Stimulated activated CD4-positive, alpha-beta T cell treated with anti-CD3 and anti-CD28 coated beads, Interleukin-12 subunit alpha, Interleukin-12 subunit beta, amount 100 ng/mL, for 4 hours (primary cell): Measurements from ENCODE around the gene TBC1D16.
A peak's percentile ranks its signal among the peaks of the same experiment; 100 is the strongest.

ENCODE experiments used
- DNase-seq: peaks from one replicate; pipeline ENCODE4 v3.0.0-alpha.2; 2020

TBC1D16 gene

GRCh38 chr17:80024206-80024972, 11.3 kb downstream of the TBC1D16 start:
- no peak for DNase-seq

GRCh38 chr17:80023481-80024205, 12.0 kb downstream of the TBC1D16 start:
- no peak for DNase-seq

DNA sequence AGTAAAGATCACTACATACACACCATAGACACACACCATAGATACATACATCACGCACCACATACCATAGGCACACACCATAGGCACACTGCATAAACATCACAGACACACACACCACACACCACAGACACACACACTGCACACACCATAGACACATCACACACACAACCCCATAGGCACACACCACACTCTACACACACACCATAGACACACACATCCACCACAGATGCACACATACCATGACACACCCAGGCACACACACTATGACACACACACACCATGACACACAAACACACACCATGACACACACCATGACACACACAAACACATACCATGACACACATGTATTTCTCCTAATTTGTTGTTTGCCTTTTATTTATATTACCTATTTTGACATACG, 14.1 kb downstream of the TBC1D16 start:
- no peak for DNase-seq

- no peak for DNase-seq
Observed at GRCh38 chr17:80018917-80019651, 16.6 kb downstream of the TBC1D16 start.

DNA sequence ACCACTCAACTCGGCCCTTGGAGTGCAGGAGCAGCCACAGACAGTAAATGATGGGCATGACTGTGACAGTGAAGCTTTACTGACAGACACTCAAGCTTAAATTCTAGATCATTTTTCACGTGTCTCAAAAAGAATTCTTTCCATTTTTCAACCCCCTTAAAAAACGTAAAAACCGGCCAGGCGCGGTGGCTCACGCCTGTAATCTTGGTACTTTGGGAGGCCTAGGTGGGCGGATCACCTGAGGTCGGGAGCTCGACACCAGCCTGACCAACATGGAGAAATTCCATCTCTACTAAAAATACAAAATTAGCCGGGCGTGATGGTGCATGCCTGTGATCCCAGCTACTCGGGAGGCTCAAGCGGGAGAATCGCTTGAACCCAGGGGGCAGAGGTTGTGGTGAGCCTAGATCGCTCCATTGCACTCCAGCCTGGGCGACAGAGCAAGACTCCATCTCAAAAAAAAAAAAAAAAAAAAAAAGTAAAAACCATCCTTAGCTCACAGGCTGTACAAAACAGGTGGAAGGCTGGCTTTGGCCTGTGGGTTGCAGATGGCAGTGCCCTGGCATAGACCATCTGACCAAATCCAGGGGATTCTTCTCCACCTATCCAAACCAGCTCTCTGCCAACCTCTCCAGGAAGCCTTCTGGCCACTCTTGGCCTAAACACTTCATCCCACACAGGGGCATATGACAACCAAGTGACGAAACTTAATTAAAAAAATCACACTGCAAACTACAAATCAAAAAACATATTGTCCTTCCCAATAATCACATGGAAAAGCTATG, 18.3 kb downstream of the TBC1D16 start:
- DNase-seq, result no peak

GRCh38 chr17:80012765-80013741, 22.6 kb downstream of the TBC1D16 start:
- no peak for DNase-seq

GRCh38 chr17:80011989-80012555, 23.6 kb downstream of the TBC1D16 start:
- DNase-seq, result no peak

DNA sequence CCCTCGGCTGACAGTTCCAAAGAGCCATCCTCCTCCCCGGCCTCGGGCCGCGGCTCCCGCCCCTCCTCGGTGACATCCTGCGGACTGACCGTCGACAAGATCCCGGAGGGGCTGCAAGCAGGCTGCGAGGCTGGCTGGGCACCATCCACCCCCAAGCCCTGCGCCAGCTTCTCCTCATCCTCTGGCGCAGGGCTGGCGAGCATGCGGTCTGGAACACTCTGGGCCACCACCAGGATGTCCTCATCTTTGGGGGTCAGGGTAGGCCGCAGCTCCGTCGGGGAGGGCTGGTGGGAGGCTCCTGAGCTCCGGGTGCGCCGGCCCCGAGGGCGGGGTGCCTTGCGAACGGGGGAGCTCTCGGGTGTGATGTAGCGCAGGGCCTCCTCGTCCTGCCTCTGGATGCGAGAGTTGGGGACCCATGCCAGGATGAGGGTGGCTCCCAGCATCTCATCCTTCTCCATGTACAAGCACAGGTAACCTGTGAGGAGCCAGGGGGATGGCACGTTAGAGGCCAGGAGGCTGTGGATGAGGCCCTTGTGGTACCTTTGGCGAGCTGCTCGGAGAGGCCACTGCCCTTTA, 25.3 kb downstream of the TBC1D16 start:
- no peak for DNase-seq

GRCh38 chr17:80009391-80010282, 26.0 kb downstream of the TBC1D16 start:
- no peak for DNase-seq

- no peak for DNase-seq
Observed at GRCh38 chr17:80008848-80009247, 26.8 kb downstream of the TBC1D16 start.

DNA sequence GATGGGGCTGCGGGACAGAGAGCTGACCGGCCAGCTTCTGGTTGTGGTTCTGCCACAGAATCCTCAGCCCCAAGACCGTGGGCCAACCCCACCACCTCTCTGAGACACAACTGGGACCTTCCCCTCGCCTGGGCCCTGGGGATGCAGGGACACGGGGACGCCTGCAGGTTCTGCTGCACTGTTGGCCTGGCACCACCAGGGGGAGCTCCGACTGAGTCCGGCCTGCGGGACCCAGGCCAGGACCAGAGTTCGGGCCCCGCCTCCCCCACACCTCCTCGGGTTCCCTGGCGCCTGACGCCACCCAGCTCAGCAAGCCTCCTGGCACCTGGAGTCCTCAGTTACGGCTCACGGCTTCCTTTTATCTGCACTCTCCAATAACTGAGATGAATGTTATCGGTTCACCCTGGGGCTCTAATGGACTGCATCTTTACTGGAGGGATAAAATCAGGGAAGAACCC, 27.3 kb downstream of the TBC1D16 start:
- peak; percentile 79 for DNase-seq

DNA sequence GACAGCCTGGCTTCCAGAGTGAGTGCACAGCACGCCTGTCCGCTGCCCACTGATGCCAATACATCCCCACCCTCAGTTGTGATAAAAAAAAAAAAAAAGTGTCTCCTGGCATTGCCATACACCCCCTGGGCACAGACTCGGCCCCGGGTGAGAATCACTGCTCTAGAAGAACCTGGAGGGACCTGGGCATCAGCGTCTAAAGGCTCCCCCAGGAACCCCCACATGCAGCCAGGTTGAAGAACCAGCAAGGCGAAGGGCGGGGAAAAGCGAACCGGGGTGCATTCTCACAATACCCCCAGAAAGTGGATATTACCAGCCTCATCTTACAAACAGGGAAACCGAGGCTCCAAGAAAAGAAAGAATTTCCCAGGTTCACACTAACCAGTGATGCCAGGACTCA, 27.7 kb downstream of the TBC1D16 start:
- no peak for DNase-seq

DNA sequence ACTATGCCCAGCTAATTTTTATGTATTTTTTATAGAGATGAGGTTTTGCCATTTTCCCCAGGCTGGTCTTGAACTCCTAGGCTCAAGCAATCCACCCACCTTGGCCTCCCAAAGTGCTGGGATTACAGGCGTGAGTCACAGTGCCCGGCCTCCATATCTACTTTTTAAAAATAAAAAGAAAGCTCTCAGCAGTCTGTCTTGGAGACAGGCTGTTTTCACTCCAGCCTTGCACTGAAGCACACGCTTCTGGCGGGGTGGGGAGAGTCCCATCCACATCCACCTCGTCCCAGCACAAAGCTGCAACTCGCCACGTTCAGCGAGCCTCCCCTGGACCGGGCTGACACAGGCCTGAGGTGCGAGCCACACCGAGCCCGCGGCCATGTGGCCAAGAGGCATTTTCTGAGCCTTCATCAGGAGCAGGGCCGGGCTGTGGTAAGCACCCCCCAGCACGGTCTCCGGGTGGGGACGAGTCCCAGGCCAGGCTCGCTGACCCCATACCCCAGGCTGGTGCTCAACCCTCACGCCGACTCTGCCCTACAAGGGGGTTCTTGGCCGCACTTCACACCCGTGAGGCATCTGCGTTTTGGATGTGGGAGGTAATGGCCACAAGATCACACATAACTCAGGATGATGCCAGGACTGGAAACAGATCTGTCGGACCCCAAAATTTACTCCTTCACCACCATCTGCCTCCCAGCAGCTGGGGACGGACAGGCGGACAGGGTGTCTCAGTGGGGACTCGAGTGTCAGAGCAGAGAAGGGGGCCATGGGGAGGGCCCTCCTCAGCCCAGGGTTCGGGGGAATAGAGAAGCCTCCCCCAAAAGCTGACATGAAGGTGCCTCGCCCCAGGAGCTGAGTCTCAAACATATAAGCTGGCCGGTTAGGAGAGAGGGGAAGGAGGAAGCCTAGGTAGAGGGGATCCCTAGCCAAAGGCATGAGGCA, 28.6 kb downstream of the TBC1D16 start:
- DNase-seq, result no peak

- no peak for DNase-seq
Observed at GRCh38 chr17:80006339-80006720, 29.3 kb downstream of the TBC1D16 start.

- peak; percentile 47 for DNase-seq
Observed at GRCh38 chr17:80005360-80006338, 30.0 kb downstream of the TBC1D16 start.

- no peak for DNase-seq
Observed at GRCh38 chr17:80003969-80004368, 31.7 kb downstream of the TBC1D16 start.
